Motor neuron (in vitro differentiated cells): Measurements from ENCODE around the gene KCTD12. TPM values are rescaled to one million over a fixed set of nuclear protein-coding genes. Genes with fewer than 3 reads are reported as not detected.

ENCODE experiments used
- ATAC-seq, 8 experiments: fragments of 200-7000 bp; cut with Tn5 transposase; replicated peaks in 6 of 8; 2 replicates each; pipeline ENCODE4 v1.8.0; 2021; ENCODE audit warnings: mild to moderate bottlenecking in 8 of 8, moderate library complexity in 8 of 8
- H3K27ac ChIP-seq, 2 donors: fragments of 250-450 bp; sonication (Bioruptor Pico); 2 replicates each; pipeline ENCODE4 v1.9.0; 2021; ENCODE audit warnings: antibody characterized with exemption in 2 of 2, mild to moderate bottlenecking in 2 of 2, moderate library complexity in 1 of 2
- H3K4me1 ChIP-seq, 2 donors: fragments of 250-450 bp; sonication (Bioruptor Pico); replicated peaks in 1 of 2; 2 replicates each; pipeline ENCODE4 v1.6.1; 2021; ENCODE audit warnings: antibody characterized with exemption in 2 of 2, mild to moderate bottlenecking in 2 of 2, moderate library complexity in 1 of 2
- H3K4me3 ChIP-seq, 5 donors: fragments of 250-450 bp; sonication (Bioruptor Pico); 2 replicates each; pipeline ENCODE4 v1.9.0; 2021; ENCODE audit warnings: antibody characterized with exemption in 5 of 5, mild to moderate bottlenecking in 5 of 5, moderate library complexity in 4 of 5
- WGBS, 10 experiments: fragments of 450-650 bp; shearing (Covaris generic); methylation state at CpG; one replicate each; pipeline ENCODE4 v1.0.0; 2022; 5-methylcytosine and 5-hydroxymethylcytosine counted together
- in situ Hi-C, 9 experiments: fragments of 400-800 bp; cut with MboI; loops; one replicate each; pipeline ENCODE4 v1.15.0; 2021; ENCODE audit warnings: low sequenced_read_pairs in 9 of 9, low pct_unique_long_range_greater_than_20kb in 2 of 9; ENCODE audit not compliant: unreplicated experiment in 9 of 9
- total RNA-seq, 8 experiments: library from RNA; unstranded; fragments of 300-600 nt; gene quantifications; 2 replicates each; pipeline versions ENCODE4 v1.2.3 to v1.2.4, GENCODE V29; 2022

Gene KCTD12
- total RNA-seq, 8 experiments from 2014 or later, result 3.8 to 42.7 (median 12.8) TPM

GRCh38 chr13:76871432-76871831 is 14.8 kb downstream of the KCTD12 start:
- Histone ChIP-seq H3K4me3 (no peak overlapping the region), H3K27ac (no peak overlapping the region), H3K4me1 (peaks cover 0 to 11% of the 10 kb centered on the region in 2 donors)
- in situ Hi-C loops, result no loop called here
- 40 to 100% (median 84%) methylated on average over 1 to 3 of the region's 3 CpGs for WGBS, 10 experiments
- ATAC-seq, result peak in 1 of 8 experiments; percentile 20

- in situ Hi-C loops, result no loop called here
- no peak overlapping the region for H3K27ac ChIP-seq
- ATAC-seq, result peak in 6 of 8 experiments; percentile 30 to 78 (median 47)
- H3K4me3 ChIP-seq, result no peak overlapping the region
- peaks cover 0 to 24% of the 10 kb centered on the region in 2 donors for H3K4me1 ChIP-seq
Observed at GRCh38 chr13:76868371-76868770, 17.8 kb downstream of the KCTD12 start.

- in situ Hi-C loops, result no loop called here
- ATAC-seq, result no peak
- no peak overlapping the region for H3K4me3 ChIP-seq
- WGBS, 10 experiments, result 40 to 100% (median 68%) methylated on average over 1 of the region's 1 CpG; no CpG with 5 or more reads in 4 of the 10 experiments
- no peak overlapping the region for H3K27ac ChIP-seq
- H3K4me1 ChIP-seq, result peaks cover 0 to 24% of the 10 kb centered on the region in 2 donors
Observed at GRCh38 chr13:76865996-76866503, 20.2 kb downstream of the KCTD12 start.

- H3K4me3 ChIP-seq, result no peak overlapping the region
- no peak overlapping the region for H3K27ac ChIP-seq
- ATAC-seq, result no peak
- H3K4me1 ChIP-seq, result peaks cover 0 to 24% of the 10 kb centered on the region in 2 donors
- in situ Hi-C loops, result no loop called here
- 56 to 100% (median 83%) methylated on average over 1 to 4 of the region's 4 CpGs; no CpG with 5 or more reads in 3 of the 10 experiments for WGBS, 10 experiments
Observed at GRCh38 chr13:76865109-76865508, 21.1 kb downstream of the KCTD12 start.

GRCh38 chr13:76864259-76864658 is 21.9 kb downstream of the KCTD12 start:
- in situ Hi-C loops, result no loop called here
- H3K4me1 ChIP-seq, result peaks cover 0 to 24% of the 10 kb centered on the region in 2 donors
- no peak overlapping the region for H3K27ac ChIP-seq
- H3K4me3 ChIP-seq, result no peak overlapping the region
- no peak for ATAC-seq

GRCh38 chr13:76863022-76863421 is 23.2 kb downstream of the KCTD12 start:
- Histone ChIP-seq H3K27ac (no peak overlapping the region), H3K4me3 (no peak overlapping the region), H3K4me1 (peaks cover 0 to 17% of the 10 kb centered on the region in 2 donors)
- in situ Hi-C loops, result no loop called here
- WGBS, 10 experiments, result 60 to 100% (median 83%) methylated on average over 1 to 3 of the region's 3 CpGs; no CpG with 5 or more reads in 1 of the 10 experiments
- ATAC-seq, result no peak

GRCh38 chr13:76861859-76862258 is 24.3 kb downstream of the KCTD12 start:
- ATAC-seq, result no peak
- in situ Hi-C loops, result no loop called here
- no peak overlapping the region for H3K4me3 ChIP-seq
- 67 to 100% (median 94%) methylated on average over 1 to 3 of the region's 3 CpGs for WGBS, 10 experiments
- peaks cover 0 to 13% of the 10 kb centered on the region in 2 donors for H3K4me1 ChIP-seq
- H3K27ac ChIP-seq, result no peak overlapping the region

GRCh38 chr13:76860706-76861105 is 25.5 kb downstream of the KCTD12 start:
- no peak overlapping the region for H3K4me3 ChIP-seq
- 0 to 100% (median 51%) methylated on average over 1 to 2 of the region's 2 CpGs; no CpG with 5 or more reads in 2 of the 10 experiments for WGBS, 10 experiments
- peaks cover 0 to 13% of the 10 kb centered on the region in 2 donors for H3K4me1 ChIP-seq
- H3K27ac ChIP-seq, result no peak overlapping the region
- peak in 1 of 8 experiments; percentile 28 for ATAC-seq
- in situ Hi-C loops, result no loop called here

- in situ Hi-C loops, result no loop called here
- Histone ChIP-seq H3K27ac (no peak overlapping the region), H3K4me1 (no peaks in the 10 kb centered on the region), H3K4me3 (no peak overlapping the region)
- 38 to 100% (median 80%) methylated on average over 1 of the region's 1 CpG; no CpG with 5 or more reads in 5 of the 10 experiments for WGBS, 10 experiments
- peak in 1 of 8 experiments; percentile 33 for ATAC-seq
Observed at GRCh38 chr13:76854894-76855293, 31.3 kb downstream of the KCTD12 start.

GRCh38 chr13:76853921-76854608 is 32.1 kb downstream of the KCTD12 start:
- Histone ChIP-seq H3K27ac (no peak overlapping the region), H3K4me1 (no peaks in the 10 kb centered on the region), H3K4me3 (no peak overlapping the region)
- ATAC-seq, result no peak
- WGBS, 10 experiments, result 35 to 100% (median 89%) methylated on average over 1 to 4 of the region's 4 CpGs; no CpG with 5 or more reads in 1 of the 10 experiments
- in situ Hi-C loops, result no loop called here

- no peak for ATAC-seq
- in situ Hi-C loops, result no loop called here
- WGBS, 10 experiments, result 79 to 100% (median 100%) methylated on average over 1 of the region's 1 CpG; no CpG with 5 or more reads in 1 of the 10 experiments
Observed at GRCh38 chr13:76853481-76853880, 32.7 kb downstream of the KCTD12 start.

GRCh38 chr13:76852986-76853385 is 33.2 kb downstream of the KCTD12 start:
- 43 to 89% (median 67%) methylated on average over 1 to 2 of the region's 2 CpGs; no CpG with 5 or more reads in 3 of the 10 experiments for WGBS, 10 experiments
- Histone ChIP-seq H3K27ac (no peak overlapping the region), H3K4me1 (no peaks in the 10 kb centered on the region), H3K4me3 (no peak overlapping the region)
- in situ Hi-C loops, result no loop called here
- no peak for ATAC-seq

More at GRCh38 chr13:76853481-76853880, 32.7 kb downstream of the KCTD12 start:
- no peak overlapping the region for H3K4me3 ChIP-seq
- no peaks in the 10 kb centered on the region for H3K4me1 ChIP-seq
- no peak overlapping the region for H3K27ac ChIP-seq

- WGBS, 10 experiments, result 78 to 100% (median 100%) methylated on average over 1 to 4 of the region's 4 CpGs; no CpG with 5 or more reads in 1 of the 10 experiments
- in situ Hi-C loops, result no loop called here
Observed at GRCh38 chr13:76851961-76852360, 34.2 kb downstream of the KCTD12 start.

GRCh38 chr13:76849493-76849892 is 36.7 kb downstream of the KCTD12 start:
- Histone ChIP-seq H3K4me3 (no peak overlapping the region), H3K27ac (no peak overlapping the region), H3K4me1 (no peaks in the 10 kb centered on the region)
- ATAC-seq, result no peak
- in situ Hi-C loops, result no loop called here
- 84 to 100% (median 93%) methylated on average over 2 to 6 of the region's 6 CpGs; no CpG with 5 or more reads in 1 of the 10 experiments for whole genome bisulfite sequencing, 10 experiments

More at GRCh38 chr13:76851961-76852360, 34.2 kb downstream of the KCTD12 start:
- H3K4me1 ChIP-seq, result no peaks in the 10 kb centered on the region
- no peak overlapping the region for H3K4me3 ChIP-seq
- ATAC-seq, result no peak
- no peak overlapping the region for H3K27ac ChIP-seq
